ENCODE results near the gene DNAL4.

Gene DNAL4

GRCh38 chr22:38826801-38827200 is 32.9 kb upstream of the DNAL4 start:
- TF ChIP-seq POLR2A (IDR thresholded peaks at IDR 0.05; ENCODE audit: extremely low read depth, insufficient read length), result no peak
- TF ChIP-seq CTCF (IDR thresholded peaks at IDR 0.05; ENCODE audit: low read depth, low read length), result no peak
- TF ChIP-seq MYC (IDR thresholded peaks at IDR 0.05; ENCODE audit: low read depth, low read length), result no peak
- TF ChIP-seq, protein P1, sequence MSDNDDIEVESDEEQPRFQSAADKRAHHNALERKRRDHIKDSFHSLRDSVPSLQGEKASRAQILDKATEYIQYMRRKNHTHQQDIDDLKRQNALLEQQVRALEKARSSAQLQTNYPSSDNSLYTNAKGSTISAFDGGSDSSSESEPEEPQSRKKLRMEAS (IDR thresholded peaks at IDR 0.05; ENCODE audit: low read depth, low read length), result no peak
- no peak overlapping the region for H3K4me3 ChIP-seq (ENCODE audit: low read depth, low read length)
- no peak for DNase-seq (ENCODE audit: low read depth)

- no peak for TF ChIP-seq MYC (IDR thresholded peaks at IDR 0.05; ENCODE audit: low read depth, low read length)
- TF ChIP-seq, protein P1 (IDR thresholded peaks at IDR 0.05; ENCODE audit: low read depth, low read length), result no peak
- no peak for TF ChIP-seq POLR2A (IDR thresholded peaks at IDR 0.05; ENCODE audit: extremely low read depth, insufficient read length)
- no peak for TF ChIP-seq CTCF (IDR thresholded peaks at IDR 0.05; ENCODE audit: low read depth, low read length)
- DNase-seq (ENCODE audit: low read depth), result no peak
- no peak overlapping the region for H3K4me3 ChIP-seq (ENCODE audit: low read depth, low read length)
Measured at GRCh38 chr22:38826386-38826785, 32.4 kb upstream of the DNAL4 start.

- TF ChIP-seq MYC (IDR thresholded peaks at IDR 0.05; ENCODE audit: low read depth, low read length) (no peak), POLR2A (IDR thresholded peaks at IDR 0.05; ENCODE audit: extremely low read depth, insufficient read length) (no peak), CTCF (IDR thresholded peaks at IDR 0.05; ENCODE audit: low read depth, low read length) (peak; percentile 32)
- TF ChIP-seq, protein P1 (IDR thresholded peaks at IDR 0.05; ENCODE audit: low read depth, low read length), result 0 out of 2 replicates have a peak, but pooled peaks have one; percentile 22
- peak; percentile 78 for DNase-seq (ENCODE audit: low read depth)
- no peak overlapping the region for H3K4me3 ChIP-seq (ENCODE audit: low read depth, low read length)
Measured at GRCh38 chr22:38824585-38824984, 30.6 kb upstream of the DNAL4 start.

- TF ChIP-seq MYC (IDR thresholded peaks at IDR 0.05; ENCODE audit: low read depth, low read length) (no peak), CTCF (IDR thresholded peaks at IDR 0.05; ENCODE audit: low read depth, low read length) (no peak), POLR2A (IDR thresholded peaks at IDR 0.05; ENCODE audit: extremely low read depth, insufficient read length) (no peak)
- TF ChIP-seq, protein P1 (IDR thresholded peaks at IDR 0.05; ENCODE audit: low read depth, low read length), result no peak
- DNase-seq (ENCODE audit: low read depth), result no peak
- no peak overlapping the region for H3K4me3 ChIP-seq (ENCODE audit: low read depth, low read length)
Measured at GRCh38 chr22:38823637-38824036, 29.7 kb upstream of the DNAL4 start.

GRCh38 chr22:38823076-38823475 is 29.1 kb upstream of the DNAL4 start:
- H3K4me3 ChIP-seq (ENCODE audit: low read depth, low read length), result no peak overlapping the region
- DNase-seq (ENCODE audit: low read depth), result no peak
- TF ChIP-seq, protein P1 (IDR thresholded peaks at IDR 0.05; ENCODE audit: low read depth, low read length), result no peak
- no peak for TF ChIP-seq POLR2A (IDR thresholded peaks at IDR 0.05; ENCODE audit: extremely low read depth, insufficient read length)
- TF ChIP-seq CTCF (IDR thresholded peaks at IDR 0.05; ENCODE audit: low read depth, low read length), result no peak
- no peak for TF ChIP-seq MYC (IDR thresholded peaks at IDR 0.05; ENCODE audit: low read depth, low read length)

Measured in NB4 (cell line).